HG03342 (cell line): ENCODE measurements around the gene TNK2.
"Not testable (repeated sequence)": the region's sequence is repeated elsewhere in the genome, so short reads cannot be mapped to it uniquely, and the experiment has no call there.

Source experiments
- ATAC-seq: cut with Tn5 transposase; IDR thresholded peaks from one replicate; pipeline ENCODE4 v1.9.1; 2021; ENCODE audit warnings: mild to moderate bottlenecking, moderate library complexity; ENCODE audit not compliant: unreplicated experiment

TNK2 gene

GRCh38 chr3:195824425-195825190 lies 83.7 kb downstream of the TNK2 start:
- not testable (repeated sequence) for ATAC-seq

- no peak for ATAC-seq
Observed at GRCh38 chr3:195823999-195824398, 84.4 kb downstream of the TNK2 start.

GRCh38 chr3:195823280-195823679 lies 85.1 kb downstream of the TNK2 start:
- no peak for ATAC-seq

GRCh38 chr3:195822131-195822696 lies 86.1 kb downstream of the TNK2 start:
- ATAC-seq, result no peak

- no peak for ATAC-seq
Observed at GRCh38 chr3:195821403-195822130, 86.8 kb downstream of the TNK2 start.

- ATAC-seq, result no peak
Observed at GRCh38 chr3:195820901-195821300, 87.5 kb downstream of the TNK2 start.

GRCh38 chr3:195820186-195820585 lies 88.2 kb downstream of the TNK2 start:
- ATAC-seq, result no peak

- no peak for ATAC-seq
Observed at GRCh38 chr3:195818301-195818700, 90.0 kb downstream of the TNK2 start.

GRCh38 chr3:195817578-195818135 lies 90.7 kb downstream of the TNK2 start:
- ATAC-seq, result no peak

GRCh38 chr3:195816276-195816913 lies 92.0 kb downstream of the TNK2 start:
- ATAC-seq, result not testable (repeated sequence)

- no peak for ATAC-seq
Observed at GRCh38 chr3:195815169-195815771, 93.1 kb downstream of the TNK2 start.

GRCh38 chr3:195813916-195814640 lies 94.3 kb downstream of the TNK2 start:
- no peak for ATAC-seq
